ENCODE measurements around the gene AUTS2.

DNA sequence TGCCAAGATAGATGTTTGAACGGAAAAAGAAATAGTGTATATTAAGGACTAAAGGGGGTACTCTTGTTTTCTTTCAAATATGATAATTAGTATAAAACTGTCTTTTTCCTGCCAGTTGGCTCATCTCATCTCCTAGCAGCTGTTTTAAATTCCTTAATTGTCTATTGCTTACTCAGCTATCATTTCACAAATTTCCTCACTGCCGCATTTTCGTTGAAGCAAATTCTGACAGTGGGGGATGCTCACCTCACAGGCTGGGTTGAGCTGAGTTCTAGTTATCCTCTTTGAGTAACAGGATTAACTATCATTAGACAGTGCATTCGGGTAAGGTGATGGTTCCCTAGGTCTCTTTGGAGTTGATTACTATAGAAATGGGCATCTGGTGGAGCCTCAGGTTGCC, 592.0 kb downstream of the AUTS2 start:
- TF ChIP-seq TEAD4 (IDR thresholded peaks at IDR 0.05; ENCODE audit: low read depth, low read length) (no peak), GTF2F1 (IDR thresholded peaks at IDR 0.05; ENCODE audit: borderline replicate concordance, low read depth, low read length) (no peak)
